ENCODE results near the gene KRTAP10-9. TPM values are rescaled to one million over a fixed set of nuclear protein-coding genes. Genes with fewer than 3 reads are reported as not detected.
"Not testable (repeated sequence)": the region's sequence is repeated elsewhere in the genome, so short reads cannot be mapped to it uniquely, and the experiment has no call there.

KRTAP10-9 gene
- total and polyA plus RNA-seq, 10 donors = not detected

GRCh38 chr21:44637018-44637850 is 10.3 kb downstream of the KRTAP10-9 start, which contains the start of gene KRTAP10-10:
Gene KRTAP10-10 (plus strand): TSS chr21:44637356. CDS start chr21:44637418, 62 bp downstream.
- no peak for TF ChIP-seq CTCF (IDR thresholded peaks at IDR 0.05 in 8 of 11, conservative IDR thresholded peaks at IDR 0.05 in 3 of 11)
- no peak for TF ChIP-seq POLR2AphosphoS5 (IDR thresholded peaks at IDR 0.05)
- no peak for TF ChIP-seq POLR2A (IDR thresholded peaks at IDR 0.05)
- Histone ChIP-seq H3K9me3 (peaks cover 2 to 35% (median 22%) of the 10 kb centered on the region in 8 donors), H3K27me3 (replicated peaks in 1 of 7) (peaks cover 0 to 46% (median 4%) of the 10 kb centered on the region in 7 donors), H3K4me3 (no peak within 1 kb of the TSS), H3K36me3 (no peaks in the 10 kb centered on the region), H3K4me1 (no peaks in the 10 kb centered on the region), H3K27ac (no peak within 1 kb of the TSS)
- 48 to 74% (median 67%) methylated on average over 12 to 21 of the region's 21 CpGs for WGBS, 5 donors
- no peak for DNase-seq
- intact Hi-C loops (cut with DNase I; ENCODE audit: low total_unique reads) = no loop called here

- H3K27ac ChIP-seq; DNase-seq; intact Hi-C loops (cut with DNase I; ENCODE audit: low total_unique reads); H3K4me1 ChIP-seq; H3K4me3 ChIP-seq; H3K36me3 ChIP-seq: not testable (repeated sequence)
- 72 to 89% (median 77%) methylated on average over 9 to 12 of the region's 12 CpGs for whole genome bisulfite sequencing, 5 donors
- peaks cover 0 to 46% (median 4%) of the 10 kb centered on the region in 7 donors for H3K27me3 ChIP-seq (replicated peaks in 1 of 7)
- H3K9me3 ChIP-seq = peaks cover under 1 to 30% (median 18%) of the 10 kb centered on the region in 8 donors
Observed at GRCh38 chr21:44637851-44638348, 11.0 kb downstream of the KRTAP10-9 start.

- H3K36me3 ChIP-seq; DNase-seq; H3K4me3 ChIP-seq; H3K27ac ChIP-seq; H3K4me1 ChIP-seq; intact Hi-C loops (cut with DNase I; ENCODE audit: low total_unique reads): not testable (repeated sequence)
- WGBS, 5 donors = 71 to 82% (median 79%) methylated on average over 14 to 21 of the region's 21 CpGs
- peaks cover 0 to 46% (median 4%) of the 10 kb centered on the region in 7 donors for H3K27me3 ChIP-seq (replicated peaks in 1 of 7)
- peaks cover 0 to 30% (median 23%) of the 10 kb centered on the region in 8 donors for H3K9me3 ChIP-seq
Observed at GRCh38 chr21:44638506-44639330, 11.8 kb downstream of the KRTAP10-9 start.

GRCh38 chr21:44639331-44639655 is 12.4 kb downstream of the KRTAP10-9 start:
- intact Hi-C loops (cut with DNase I; ENCODE audit: low total_unique reads) = no loop called here
- Histone ChIP-seq H3K4me3 (no peak overlapping the region), H3K4me1 (no peaks in the 10 kb centered on the region), H3K27ac (no peak overlapping the region), H3K27me3 (replicated peaks in 1 of 7) (peaks cover 0 to 46% (median 4%) of the 10 kb centered on the region in 7 donors), H3K9me3 (peaks cover 0 to 34% (median 29%) of the 10 kb centered on the region in 8 donors), H3K36me3 (no peaks in the 10 kb centered on the region)
- no peak for TF ChIP-seq POLR2AphosphoS5 (IDR thresholded peaks at IDR 0.05)
- no peak for TF ChIP-seq CTCF (IDR thresholded peaks at IDR 0.05 in 8 of 11, conservative IDR thresholded peaks at IDR 0.05 in 3 of 11)
- TF ChIP-seq POLR2A (IDR thresholded peaks at IDR 0.05) = no peak
- DNase-seq = no peak
- 80 to 91% (median 89%) methylated on average over 12 of the region's 12 CpGs for WGBS, 5 donors
